Measurements from ENCODE around the gene C11orf71.

C11orf71 gene

DNA sequence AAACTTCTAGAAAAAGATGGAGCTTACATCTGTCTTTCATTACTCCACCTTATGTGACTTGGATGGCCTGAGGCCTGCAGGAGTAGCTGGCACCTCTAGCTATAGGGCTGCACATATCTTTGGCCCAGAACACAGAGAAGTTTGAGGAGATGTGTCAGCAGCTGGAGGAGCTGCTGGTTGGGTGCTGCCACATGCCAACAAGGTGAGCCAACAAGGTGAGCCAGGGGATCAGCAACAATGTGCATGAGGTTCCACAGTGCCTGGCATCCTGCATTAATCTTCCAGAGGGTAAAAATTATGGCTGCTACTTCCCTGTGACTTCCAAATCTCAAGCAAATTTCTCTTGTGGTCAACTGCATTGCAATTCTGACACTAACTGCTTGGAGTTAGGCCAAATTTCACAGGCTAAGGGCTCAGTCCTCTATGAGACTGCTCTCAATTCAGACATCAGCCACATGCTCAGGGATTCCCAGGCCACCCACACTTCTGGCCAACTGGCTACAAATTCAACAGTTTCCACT, 16.2 kb upstream of the C11orf71 start:
- Histone ChIP-seq H3K36me3 (replicated peaks; ENCODE audit: insufficient read depth, low read length) (no peaks in the 10 kb centered on the region), H3K4me2 (ENCODE audit: low read depth, low read length) (no peak overlapping the region), H3K9me2 (replicated peaks; ENCODE audit: insufficient read depth, low read length) (no peaks in the 10 kb centered on the region), H3K9me3 (replicated peaks; ENCODE audit: insufficient read depth, low read length) (no peaks in the 10 kb centered on the region), H3K27ac (ENCODE audit: low read length) (no peak overlapping the region), H4K20me1 (ENCODE audit: insufficient read depth, low read length) (no peaks in the 10 kb centered on the region), H3K79me2 (ENCODE audit: low read length) (no peaks in the 10 kb centered on the region), H2AFZ (ENCODE audit: low read length) (no peak overlapping the region), H3K4me1 (ENCODE audit: low read length) (no peaks in the 10 kb centered on the region), H3K9ac (ENCODE audit: low read length) (no peak overlapping the region), H3K27me3 (replicated peaks; ENCODE audit: insufficient read depth, low read length) (no peaks in the 10 kb centered on the region), H3K4me3 (ENCODE audit: low read length) (no peak overlapping the region), H3F3A (ENCODE audit: insufficient read depth, low read length) (no peaks in the 10 kb centered on the region)
- TF ChIP-seq EZH2phosphoT487 (IDR thresholded peaks at IDR 0.05; ENCODE audit: low read length), result no peak
- TF ChIP-seq EZH2 (optimal IDR thresholded peaks at IDR 0.05; ENCODE audit: low read depth, low read length), result no peak
- TF ChIP-seq, protein P1, sequence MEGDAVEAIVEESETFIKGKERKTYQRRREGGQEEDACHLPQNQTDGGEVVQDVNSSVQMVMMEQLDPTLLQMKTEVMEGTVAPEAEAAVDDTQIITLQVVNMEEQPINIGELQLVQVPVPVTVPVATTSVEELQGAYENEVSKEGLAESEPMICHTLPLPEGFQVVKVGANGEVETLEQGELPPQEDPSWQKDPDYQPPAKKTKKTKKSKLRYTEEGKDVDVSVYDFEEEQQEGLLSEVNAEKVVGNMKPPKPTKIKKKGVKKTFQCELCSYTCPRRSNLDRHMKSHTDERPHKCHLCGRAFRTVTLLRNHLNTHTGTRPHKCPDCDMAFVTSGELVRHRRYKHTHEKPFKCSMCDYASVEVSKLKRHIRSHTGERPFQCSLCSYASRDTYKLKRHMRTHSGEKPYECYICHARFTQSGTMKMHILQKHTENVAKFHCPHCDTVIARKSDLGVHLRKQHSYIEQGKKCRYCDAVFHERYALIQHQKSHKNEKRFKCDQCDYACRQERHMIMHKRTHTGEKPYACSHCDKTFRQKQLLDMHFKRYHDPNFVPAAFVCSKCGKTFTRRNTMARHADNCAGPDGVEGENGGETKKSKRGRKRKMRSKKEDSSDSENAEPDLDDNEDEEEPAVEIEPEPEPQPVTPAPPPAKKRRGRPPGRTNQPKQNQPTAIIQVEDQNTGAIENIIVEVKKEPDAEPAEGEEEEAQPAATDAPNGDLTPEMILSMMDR (IDR thresholded peaks at IDR 0.05; ENCODE audit: low read length), result no peak
- DNase-seq, result no peak

DNA sequence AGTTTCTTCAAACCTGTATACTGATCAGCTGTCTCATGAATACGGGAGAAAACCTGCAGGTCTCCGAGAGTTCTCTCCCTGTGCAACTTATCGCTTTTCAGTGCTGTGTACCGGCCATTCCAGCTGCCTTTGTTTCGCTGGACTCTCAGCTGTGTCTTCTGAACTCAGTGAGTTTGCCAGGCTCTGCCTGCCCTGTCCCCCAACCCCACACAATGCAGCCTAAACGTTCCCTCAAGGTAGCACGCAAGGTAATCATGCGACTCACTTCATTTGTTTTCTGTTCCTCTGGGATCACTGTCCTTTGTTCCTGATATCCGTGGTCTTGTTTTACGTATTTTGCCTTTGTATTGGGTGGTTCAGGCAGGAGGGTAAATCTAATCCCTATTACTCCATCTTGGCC, 13.6 kb upstream of the C11orf71 start:
- no peaks in the 10 kb centered on the region for H3K4me1 ChIP-seq (ENCODE audit: low read length)
- H3K9me3 ChIP-seq (replicated peaks; ENCODE audit: insufficient read depth, low read length), result no peaks in the 10 kb centered on the region
- no peaks in the 10 kb centered on the region for H3K27me3 ChIP-seq (replicated peaks; ENCODE audit: insufficient read depth, low read length)
- no peak overlapping the region for H3K4me3 ChIP-seq (ENCODE audit: low read length)
- no peak for DNase-seq
- H4K20me1 ChIP-seq (ENCODE audit: insufficient read depth, low read length), result no peaks in the 10 kb centered on the region
- no peak overlapping the region for H3K4me2 ChIP-seq (ENCODE audit: low read depth, low read length)
- no peak overlapping the region for H3K9ac ChIP-seq (ENCODE audit: low read length)
- no peaks in the 10 kb centered on the region for H3K9me2 ChIP-seq (replicated peaks; ENCODE audit: insufficient read depth, low read length)
- H2AFZ ChIP-seq (ENCODE audit: low read length), result no peak overlapping the region
- TF ChIP-seq, protein P1 (IDR thresholded peaks at IDR 0.05; ENCODE audit: low read length), result no peak
- no peak for TF ChIP-seq EZH2phosphoT487 (IDR thresholded peaks at IDR 0.05; ENCODE audit: low read length)
- TF ChIP-seq EZH2 (optimal IDR thresholded peaks at IDR 0.05; ENCODE audit: low read depth, low read length), result no peak
- H3K27ac ChIP-seq (ENCODE audit: low read length), result no peak overlapping the region
- no peaks in the 10 kb centered on the region for H3F3A ChIP-seq (ENCODE audit: insufficient read depth, low read length)
- H3K36me3 ChIP-seq (replicated peaks; ENCODE audit: insufficient read depth, low read length), result no peaks in the 10 kb centered on the region; the same call in 1 of the 2 replicates
- no peaks in the 10 kb centered on the region for H3K79me2 ChIP-seq (ENCODE audit: low read length)

DNA sequence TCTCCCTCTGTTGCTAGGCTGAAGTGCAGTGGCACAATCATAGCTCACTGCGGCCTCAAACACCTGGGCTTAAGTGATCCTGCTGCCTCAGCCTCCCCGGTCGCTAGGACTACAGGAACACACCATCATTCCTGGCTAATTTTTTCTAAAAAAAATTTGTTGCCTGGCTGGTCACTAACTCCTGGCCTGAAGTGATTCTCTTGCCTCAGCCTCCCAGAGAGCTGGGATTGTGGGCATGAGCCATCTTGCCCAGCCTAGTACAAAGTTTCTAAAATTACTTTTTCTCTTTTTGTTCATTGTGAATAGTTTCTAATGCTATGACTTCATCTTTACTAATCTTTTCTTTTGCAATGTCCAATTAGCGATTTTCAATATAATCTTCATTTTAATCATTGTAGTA, 12.6 kb upstream of the C11orf71 start:
- Histone ChIP-seq H3K27ac (ENCODE audit: low read length) (no peak overlapping the region), H3K9ac (ENCODE audit: low read length) (no peak overlapping the region), H3K79me2 (ENCODE audit: low read length) (no peaks in the 10 kb centered on the region), H3K36me3 (replicated peaks; ENCODE audit: insufficient read depth, low read length) (no peaks in the 10 kb centered on the region; the same call in 1 of the 2 replicates), H3K4me1 (ENCODE audit: low read length) (no peaks in the 10 kb centered on the region), H3F3A (ENCODE audit: insufficient read depth, low read length) (no peaks in the 10 kb centered on the region), H2AFZ (ENCODE audit: low read length) (no peak overlapping the region), H3K9me3 (replicated peaks; ENCODE audit: insufficient read depth, low read length) (no peaks in the 10 kb centered on the region), H3K27me3 (replicated peaks; ENCODE audit: insufficient read depth, low read length) (no peaks in the 10 kb centered on the region), H3K9me2 (replicated peaks; ENCODE audit: insufficient read depth, low read length) (no peaks in the 10 kb centered on the region), H4K20me1 (ENCODE audit: insufficient read depth, low read length) (no peaks in the 10 kb centered on the region), H3K4me3 (ENCODE audit: low read length) (no peak overlapping the region), H3K4me2 (ENCODE audit: low read depth, low read length) (no peak overlapping the region)
- no peak for TF ChIP-seq EZH2 (optimal IDR thresholded peaks at IDR 0.05; ENCODE audit: low read depth, low read length)
- no peak for TF ChIP-seq EZH2phosphoT487 (IDR thresholded peaks at IDR 0.05; ENCODE audit: low read length)
- TF ChIP-seq, protein P1 (IDR thresholded peaks at IDR 0.05; ENCODE audit: low read length), result no peak
- no peak for DNase-seq

Measured in MM.1S (cell line).